Left ventricle myocardium superior (tissue), 1 donor: ENCODE data around the gene ZMYM1. TPM values are rescaled to one million over a fixed set of nuclear protein-coding genes. Genes with fewer than 3 reads are reported as not detected.
"Not testable (repeated sequence)": the region's sequence is repeated elsewhere in the genome, so short reads cannot be mapped to it uniquely, and the experiment has no call there.

Experiments
- ATAC-seq: fragments of 200-7000 bp; cut with Tn5 transposase; one replicate; pipeline ENCODE4 v1.9.1; 2020; ENCODE audit warnings: mild to moderate bottlenecking, moderate library complexity
- DNase-seq: peaks from one replicate; pipeline ENCODE4 v3.0.0-alpha.2; 2020
- intact Hi-C: fragments of 100-400 bp; cut with micrococcal nuclease; formaldehyde crosslinking; loops from one replicate; pipeline ENCODE4 v1.11.0; 2022
- total RNA-seq: library from RNA; stranded (reverse); fragmentation: NEBNext Ultra II Directional; extraction: Animal tissue kit (Norgen Biotek cat#: 25700); gene quantifications from one replicate; pipeline ENCODE4 v1.2.1, GENCODE V29; 2021
- donor health status: DM: no; HTN: yes; CAD: no; lungs with severe emphysema.

Gene ZMYM1
- total RNA-seq, 1 donor from 2014 or later = 4.3 TPM

DNA sequence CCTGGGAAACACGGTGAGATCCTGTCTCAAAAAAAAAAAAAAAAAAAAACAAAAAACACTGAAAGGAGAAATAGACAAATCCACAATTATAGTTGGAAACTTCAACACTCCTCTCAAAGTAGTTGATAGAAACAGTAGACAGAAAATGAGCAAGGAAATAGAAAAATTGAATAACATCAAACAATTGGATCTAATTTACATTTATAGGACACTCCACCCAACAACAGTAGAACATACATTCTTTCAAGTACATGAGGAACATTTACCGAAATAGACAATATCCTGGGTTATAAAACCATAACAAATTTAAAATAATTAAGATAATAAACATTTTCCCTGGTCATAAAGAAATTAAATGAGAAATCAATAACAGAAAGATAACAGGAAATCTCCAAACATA is 14.9 kb upstream of the ZMYM1 start:
- intact Hi-C loops = no loop called here
- ATAC-seq = no peak
- no peak for DNase-seq

GRCh38 chr1:35069746-35070145 is 9.4 kb upstream of the ZMYM1 start:
- no peak for ATAC-seq
- intact Hi-C loops = no loop called here

DNA sequence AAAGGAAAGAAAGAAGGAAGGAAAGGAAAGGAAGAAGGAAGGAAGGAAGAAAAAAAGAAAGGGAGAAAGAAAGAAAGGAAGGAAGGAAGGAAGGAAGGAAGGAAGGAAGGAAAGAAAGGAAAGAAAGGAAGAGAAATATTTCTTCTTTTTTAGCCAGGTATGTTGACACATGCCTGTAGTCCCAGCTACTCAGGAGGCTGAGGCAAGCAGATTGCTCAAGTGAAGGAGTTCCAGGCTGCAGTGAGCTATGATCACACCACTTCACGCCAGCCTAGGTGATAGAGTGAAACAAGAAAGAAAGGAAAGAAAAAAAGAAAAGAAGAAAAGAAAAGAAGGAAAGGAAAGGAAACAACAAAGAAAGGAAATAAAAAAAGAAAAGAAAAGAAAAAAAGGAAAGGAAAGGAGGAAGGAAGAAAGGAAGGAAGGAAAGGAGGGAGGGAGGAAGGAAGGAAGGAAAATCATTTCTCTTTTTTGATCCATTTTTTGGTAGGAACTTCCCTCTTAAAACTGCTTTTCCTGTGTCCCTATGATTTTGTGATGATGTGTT is 5.8 kb upstream of the ZMYM1 start:
- DNase-seq (no peak), ATAC-seq (no peak)
- intact Hi-C loops = no loop called here

More at GRCh38 chr1:35069746-35070145, 9.4 kb upstream of the ZMYM1 start:
- DNase-seq = no peak

- ATAC-seq, intact Hi-C loops, DNase-seq: not testable (repeated sequence)
These were observed 2.8 kb upstream of the ZMYM1 start for GRCh38 chr1:35076426-35076825.

DNA sequence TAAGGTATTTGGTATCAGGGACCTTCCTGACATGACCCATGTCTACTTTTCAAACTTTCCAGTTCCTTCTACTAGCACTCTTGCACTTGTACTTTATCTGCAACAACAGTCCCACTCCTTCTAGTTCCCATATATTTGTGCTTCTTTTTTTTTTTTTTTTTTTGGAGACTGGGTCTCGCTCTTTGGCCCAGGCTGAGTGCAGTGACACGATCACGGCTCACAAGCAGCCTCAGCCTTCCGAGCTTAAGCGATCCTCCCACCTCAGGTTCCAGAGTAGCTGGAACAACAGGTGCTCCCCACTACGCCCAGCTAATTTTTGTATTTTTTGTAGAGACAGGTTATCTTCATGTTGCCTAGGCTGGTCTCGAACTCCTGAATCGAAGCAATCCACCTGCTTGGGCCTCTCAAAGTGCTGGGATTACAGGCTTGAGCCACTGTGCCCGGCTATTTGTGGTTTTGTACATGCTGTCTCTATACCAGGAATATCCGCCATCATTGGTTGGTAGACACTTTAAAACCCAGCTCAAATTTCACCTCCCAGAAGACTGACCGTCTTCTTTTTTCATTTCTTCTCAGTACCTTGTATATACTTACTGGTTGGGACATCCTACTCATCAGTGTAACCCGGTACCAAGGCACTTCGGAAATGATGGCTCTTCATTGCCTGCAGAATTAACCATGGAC is 1.1 kb downstream of the ZMYM1 start:
- no peak for ATAC-seq
- intact Hi-C loops = no loop called here
- DNase-seq = no peak

DNA sequence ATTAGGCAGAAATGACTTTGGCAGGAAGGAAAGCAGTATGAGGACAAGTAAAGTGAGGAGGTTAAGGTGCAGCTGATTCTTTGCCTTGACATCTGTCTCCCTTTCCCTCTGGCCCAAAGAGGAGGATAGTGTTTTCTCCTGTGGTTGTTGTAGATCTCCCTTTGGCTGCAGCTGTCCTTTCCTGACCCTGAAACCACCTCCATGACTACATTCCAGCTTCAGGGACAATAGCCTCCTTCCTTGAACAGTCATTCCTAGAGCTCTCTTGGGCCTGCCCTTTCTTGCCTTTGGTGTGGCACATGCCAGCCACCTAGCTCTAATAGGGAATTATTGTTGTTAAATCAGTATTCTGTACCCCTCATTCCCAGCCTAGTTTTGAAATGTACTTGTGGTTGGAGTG is 6.2 kb downstream of the ZMYM1 start:
- no peak for ATAC-seq
- intact Hi-C loops = no loop called here
- no peak for DNase-seq

GRCh38 chr1:35097224-35097623 is 18.0 kb downstream of the ZMYM1 start:
- no peak for DNase-seq
- no peak for ATAC-seq
- intact Hi-C loops = no loop called here

- ATAC-seq (no peak), DNase-seq (no peak)
- intact Hi-C loops = no loop called here
These were observed 31.9 kb downstream of the ZMYM1 start for GRCh38 chr1:35111106-35111505.

- ATAC-seq (no peak), DNase-seq (no peak)
- intact Hi-C loops = no loop called here
These were observed 33.5 kb downstream of the ZMYM1 start for GRCh38 chr1:35112668-35113067.

DNA sequence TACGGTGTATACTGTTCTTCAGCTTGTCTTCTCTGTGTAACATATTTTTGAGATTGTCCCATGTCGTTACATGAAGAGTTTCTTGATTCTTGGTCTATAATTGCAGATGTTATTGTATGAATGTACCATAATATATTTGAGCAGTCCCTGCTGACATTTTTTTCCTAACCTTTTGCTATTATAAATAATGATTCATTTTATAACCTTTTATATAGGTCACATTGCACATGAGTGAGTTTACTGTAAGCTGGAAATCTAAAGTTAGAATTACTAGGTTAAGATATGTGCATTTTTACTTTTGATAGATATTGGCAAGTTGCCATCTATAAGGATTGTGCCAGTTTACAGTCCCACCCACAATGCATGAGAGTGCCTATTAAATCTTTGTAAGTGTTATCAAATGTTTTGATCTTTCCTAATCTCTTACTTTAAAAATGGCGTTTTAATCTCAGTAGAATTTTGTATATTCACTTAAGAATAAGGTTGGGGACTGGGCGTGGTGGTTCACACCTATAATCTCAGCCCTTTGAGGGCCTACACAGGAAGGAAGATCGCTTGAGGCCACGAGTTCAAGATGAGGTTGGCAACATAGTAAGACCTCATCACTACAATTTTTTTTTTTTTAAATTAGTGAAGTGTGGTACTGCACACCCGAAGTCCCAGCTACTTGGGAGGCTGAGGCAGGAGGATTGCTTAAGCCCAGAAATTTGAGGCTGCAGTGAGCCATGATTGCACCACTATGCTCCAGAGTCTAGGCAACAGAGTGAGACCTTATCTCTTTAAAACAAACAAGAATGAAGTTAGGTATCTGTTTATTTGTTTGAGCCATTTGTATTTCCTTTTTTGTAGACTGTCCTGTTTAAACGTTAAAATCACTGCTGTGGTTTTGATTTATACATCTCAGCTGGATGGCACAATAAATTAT is 36.5 kb downstream of the ZMYM1 start:
- ATAC-seq = no peak
- no peak for DNase-seq
- intact Hi-C loops = no loop called here

GRCh38 chr1:35120458-35121133 is 41.4 kb downstream of the ZMYM1 start:
- ATAC-seq = peak; percentile 68

GRCh38 chr1:35122311-35122710 is 43.1 kb downstream of the ZMYM1 start:
- DNase-seq (no peak), ATAC-seq (no peak)
- intact Hi-C loops = no loop called here

More at GRCh38 chr1:35120458-35121133, 41.4 kb downstream of the ZMYM1 start:
- intact Hi-C loops = no loop called here
- DNase-seq = peak; percentile 36

DNA sequence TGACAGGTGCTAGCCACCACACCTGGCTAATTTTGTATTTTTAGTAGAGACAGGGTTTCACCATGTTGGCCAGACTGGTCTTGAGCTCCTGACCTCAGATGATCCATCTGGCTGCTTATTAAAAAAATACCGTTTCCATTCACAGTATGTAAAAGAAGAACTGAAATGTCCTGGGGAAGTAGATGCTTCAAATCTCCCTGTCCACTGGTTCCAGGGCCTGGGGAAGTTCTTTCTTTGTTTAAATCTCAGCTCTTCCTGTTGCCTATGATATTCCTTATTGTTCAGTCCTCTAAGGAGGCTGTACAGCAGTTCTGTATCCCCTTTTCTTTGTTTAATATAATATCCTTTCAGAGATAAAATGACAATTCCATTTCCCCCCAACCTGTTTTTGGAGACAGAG is 47.4 kb downstream of the ZMYM1 start:
- intact Hi-C loops = no loop called here
- ATAC-seq (no peak), DNase-seq (no peak)

GRCh38 chr1:35129080-35129479 is 49.9 kb downstream of the ZMYM1 start:
- intact Hi-C loops = no loop called here

GRCh38 chr1:35136780-35137179 is 57.6 kb downstream of the ZMYM1 start:
- DNase-seq (no peak), ATAC-seq (no peak)
- intact Hi-C loops = no loop called here

More at GRCh38 chr1:35129080-35129479, 49.9 kb downstream of the ZMYM1 start:
- ATAC-seq = no peak
- DNase-seq = no peak

DNA sequence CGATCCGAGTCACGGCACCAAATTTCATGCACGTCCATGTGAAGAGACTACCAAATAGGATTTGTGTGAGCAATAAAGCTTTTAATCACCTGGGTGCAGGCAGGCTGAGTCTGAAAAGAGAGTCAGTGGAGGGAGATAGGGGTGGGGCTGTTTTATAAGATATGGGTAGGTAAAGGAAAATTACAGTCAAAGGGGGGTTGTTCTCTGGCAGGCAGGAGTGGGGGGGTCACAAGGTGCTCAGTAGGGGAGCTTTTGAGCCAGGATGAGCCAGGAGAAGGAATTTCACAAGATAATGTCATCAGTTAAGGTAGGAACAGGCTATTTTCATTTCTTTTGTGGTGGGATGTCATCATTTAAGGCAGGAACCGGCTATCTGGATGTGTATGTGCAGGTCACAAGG is 58.4 kb downstream of the ZMYM1 start:
- ATAC-seq, DNase-seq, intact Hi-C loops: not testable (repeated sequence)

DNA sequence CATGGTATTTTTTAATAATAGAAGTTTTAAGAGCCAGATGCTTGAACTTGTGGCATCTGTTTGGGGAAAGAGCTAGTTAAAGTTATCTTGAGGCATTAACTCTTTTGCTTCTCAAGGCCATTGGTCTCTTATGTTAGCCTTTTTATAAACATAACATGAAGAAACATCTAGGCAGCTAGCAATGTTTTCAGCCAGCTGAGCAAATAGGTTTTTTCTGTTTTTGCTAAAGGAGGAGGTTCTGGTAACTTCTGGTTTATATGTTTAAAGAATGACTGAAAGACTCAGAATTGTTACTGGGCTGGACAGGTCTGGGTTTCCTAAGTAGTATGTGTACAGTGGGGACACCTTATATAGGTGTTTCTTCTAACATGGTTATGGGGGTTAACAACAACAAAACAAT is 63.1 kb downstream of the ZMYM1 start:
- DNase-seq, intact Hi-C loops, ATAC-seq: not testable (repeated sequence)

GRCh38 chr1:35142728-35143127 is 63.5 kb downstream of the ZMYM1 start:
- DNase-seq, intact Hi-C loops, ATAC-seq: not testable (repeated sequence)

DNA sequence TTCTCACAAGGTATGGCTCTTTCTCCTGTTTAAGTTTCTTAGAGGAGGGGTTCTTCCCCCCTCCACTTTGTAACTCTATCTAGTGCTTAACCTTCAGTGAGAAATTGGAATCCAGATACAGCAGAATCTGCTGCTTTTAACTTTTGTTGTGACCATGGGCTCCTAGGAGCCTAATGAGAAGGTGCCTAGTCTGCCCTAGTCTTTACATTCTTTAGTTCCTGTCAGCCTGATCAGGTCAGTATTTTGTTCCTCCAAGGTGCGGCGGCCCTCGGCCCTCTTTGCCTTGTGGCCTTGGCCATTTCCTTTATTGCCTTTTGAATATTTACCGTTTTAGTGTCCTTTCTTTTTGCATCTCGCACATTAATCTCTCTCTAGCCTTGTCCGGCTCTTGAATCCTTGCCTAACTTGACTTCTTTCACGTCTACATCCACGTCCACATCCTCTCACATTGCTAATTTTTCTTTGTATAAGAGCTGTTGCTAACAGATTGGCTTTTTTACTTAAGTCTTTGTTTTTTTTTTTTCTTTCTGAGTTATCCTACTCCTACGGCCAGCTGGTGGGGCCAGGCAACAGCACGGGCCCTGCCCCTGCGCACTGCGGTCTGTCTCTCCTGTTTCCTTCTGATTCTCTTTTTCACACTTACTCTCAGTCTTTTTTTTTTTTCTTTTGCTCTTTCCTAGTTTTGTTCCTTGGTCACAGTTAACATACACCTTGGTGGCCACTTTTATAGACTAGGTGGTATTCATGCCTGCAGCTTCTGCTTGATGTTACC is 64.7 kb downstream of the ZMYM1 start:
- no peak for ATAC-seq
- intact Hi-C loops = no loop called here

More for the DNA sequence above, 64.7 kb downstream of the ZMYM1 start:
- no peak for DNase-seq
